HepG2 (cell line): ENCODE results near the gene INO80E. TPM values are rescaled to one million over a fixed set of nuclear protein-coding genes. Genes with fewer than 3 reads are reported as not detected.

Experiments used
- ARID3A ChIP-seq: IDR thresholded peaks from 2 replicates; pipeline ENCODE4 v1.6.1; 2012; ENCODE audit warnings: low read depth, low read length, improper control_type of control experiment
- ATM ChIP-seq: fragments of 450-650 bp; IDR thresholded peaks from 2 replicates; pipeline ENCODE4 v1.7.1; 2017; ENCODE audit warnings: mild to moderate bottlenecking, borderline replicate concordance
- CCAR2 ChIP-seq: fragments of 200-400 bp; formaldehyde crosslinking; optimal IDR thresholded peaks from 2 replicates; pipeline ENCODE3; 2018; ENCODE audit warnings: low read depth, mild to moderate bottlenecking, low read length, moderate library complexity
- CENPBD1 ChIP-seq: sonication (generic); formaldehyde crosslinking; IDR thresholded peaks from 2 replicates; pipeline ENCODE4 v1.8.0; 2022; ENCODE audit warnings: missing genetic modification reagents, low read depth, mild to moderate bottlenecking, borderline replicate concordance
- FOXK1 ChIP-seq: sonication (generic); formaldehyde crosslinking; IDR thresholded peaks from 2 replicates; pipeline ENCODE4 v1.4.0; 2020; ENCODE audit warnings: low read depth, missing genetic modification reagents, borderline replicate concordance
- KLF16 ChIP-seq, 2 experiments: sonication (generic) in 1 of 2; formaldehyde crosslinking in 1 of 2; IDR thresholded peaks; 2 replicates each; pipeline versions ENCODE4 v1.6.1 to v1.8.0; 2016 to 2023; ENCODE audit warnings: missing genetic modification reagents in 2 of 2, missing compliant biosample characterization in 1 of 2
- MAFF ChIP-seq: IDR thresholded peaks from 2 replicates; pipeline ENCODE4 v1.6.1; 2011; ENCODE audit warnings: low read depth, low read length, improper control_type of control experiment
- POLR2AphosphoS2 ChIP-seq: IDR thresholded peaks from 2 replicates; pipeline ENCODE4 v1.6.1; 2011; ENCODE audit warnings: low read depth, low read length, improper control_type of control experiment
- SP5 ChIP-seq: IDR thresholded peaks from 2 replicates; pipeline ENCODE4 v1.6.1; 2016; ENCODE audit warnings: low read depth, borderline replicate concordance
- TBX3 ChIP-seq: fragments of 450-650 bp; IDR thresholded peaks from 2 replicates; pipeline ENCODE4 v1.6.1; 2017; ENCODE audit warnings: antibody characterized with exemption, mild to moderate bottlenecking, inconsistent platforms, borderline replicate concordance
- USF2 ChIP-seq, 2 experiments: sonication (generic) in 1 of 2; formaldehyde crosslinking in 1 of 2; IDR thresholded peaks; 2 replicates each; pipeline versions ENCODE4 v1.5.1 to v1.6.1; 2011 to 2020; ENCODE audit warnings: borderline replicate concordance in 1 of 2, low read depth in 1 of 2, low read length in 1 of 2, mild to moderate bottlenecking in 1 of 2, missing genetic modification reagents in 1 of 2, moderate library complexity in 1 of 2
- ZBTB44 ChIP-seq: sonication (generic); formaldehyde crosslinking; IDR thresholded peaks from 2 replicates; pipeline ENCODE4 v1.4.0; 2020; ENCODE audit warnings: missing genetic modification reagents
- ZFP37 ChIP-seq: sonication (generic); formaldehyde crosslinking; IDR thresholded peaks from 2 replicates; pipeline ENCODE4 v1.4.0; 2020; ENCODE audit warnings: missing genetic modification reagents, borderline replicate concordance
- ZNF225 ChIP-seq: sonication (generic); formaldehyde crosslinking; IDR thresholded peaks from 2 replicates; pipeline ENCODE4 v1.4.0; 2020; ENCODE audit warnings: mild to moderate bottlenecking, missing genetic modification reagents
- ZNF264 ChIP-seq: sonication (generic); formaldehyde crosslinking; IDR thresholded peaks from 2 replicates; pipeline ENCODE4 v1.4.0; 2020; ENCODE audit warnings: missing genetic modification reagents
- ZNF605 ChIP-seq: sonication (generic); formaldehyde crosslinking; IDR thresholded peaks from 2 replicates; pipeline ENCODE4 v1.8.0; 2022; ENCODE audit warnings: mild to moderate bottlenecking, missing genetic modification reagents
- ZNF713 ChIP-seq: sonication (generic); formaldehyde crosslinking; IDR thresholded peaks from 2 replicates; pipeline ENCODE4 v1.4.0; 2020; ENCODE audit warnings: mild to moderate bottlenecking, missing genetic modification reagents
- ZSCAN20 ChIP-seq: sonication (generic); formaldehyde crosslinking; IDR thresholded peaks from 2 replicates; pipeline ENCODE4 v1.4.0; 2020; ENCODE audit warnings: missing genetic modification reagents, mild to moderate bottlenecking, borderline replicate concordance
- polyA plus RNA-seq, 8 experiments: library from polyadenylated mRNA; depleted of rRNA in 3 of 8; stranded (reverse) in 7 of 8; unstranded in 1 of 8; fragments of >200 nt; fragmentation: Illumina TruSeq in 4 of 8; extraction: Trizol in 4 of 8; gene quantifications; 2 replicates each; pipeline versions ENCODE4 v1.2.1 to v1.2.3, GENCODE V29; 2011 to 2016; ENCODE audit warnings: low read depth in 4 of 8, missing spikeins in 1 of 8, mixed read lengths in 1 of 8; ENCODE audit not compliant: insufficient read depth in 1 of 8
- total RNA-seq, 5 experiments: library from RNA; depleted of rRNA; stranded (reverse); fragments of >200 nt; fragmentation: Illumina TruSeq; extraction: Trizol; gene quantifications; 2 replicates each; pipeline ENCODE4 v1.2.3, GENCODE V29; 2016; ENCODE audit warnings: low read depth in 1 of 5

Gene INO80E
- total and polyA plus RNA-seq, 2 of the 13 experiments (the other 11 are each of a cell fraction or from before 2014, with no cell fraction given) = 25.8 to 45.6 TPM

- TF ChIP-seq FOXK1 (CRISPR knock-in tag) (no peak), ZNF264 (CRISPR knock-in tag) (no peak), SP5 (CRISPR knock-in tag) (no peak), ZNF225 (CRISPR knock-in tag) (no peak), TBX3 (no peak), CENPBD1 (no peak), ATM (no peak), MAFF (no peak), ZNF713 (no peak), ZFP37 (CRISPR knock-in tag) (peak; percentile 58; the same call in 1 of the 2 replicates), USF2 (IDR thresholded peaks at IDR 0.05; ENCODE audit: low read depth, low read length) (no peak), USF2 (CRISPR knock-in tag; IDR thresholded peaks at IDR 0.05; ENCODE audit: borderline replicate concordance) (0 out of 2 replicates have a peak, but pooled peaks have one; percentile 33), POLR2AphosphoS2 (peak; percentile 14; the same call in 1 of the 2 replicates), ZNF605 (CRISPR knock-in tag) (no peak; the same call in none of the 2 replicates), KLF16 (CRISPR knock-in tag; IDR thresholded peaks at IDR 0.05) (no peak; a peak in 1 of 4 replicates), ARID3A (no peak), ZSCAN20 (CRISPR knock-in tag) (peak; percentile 91; the same call in 1 of the 2 replicates), CCAR2 (no peak), ZBTB44 (no peak)
Observed at GRCh38 chr16:29995324-29995910, 624 bp upstream of the INO80E start, which contains the start of gene HIRIP3 (continued).
